HG03159 (cell line): Measurements from ENCODE around the gene SUV39H2.
"Not testable (repeated sequence)": the region's sequence is repeated elsewhere in the genome, so short reads cannot be mapped to it uniquely, and the experiment has no call there.

Experiments
- ATAC-seq: cut with Tn5 transposase; IDR thresholded peaks from one replicate; pipeline ENCODE4 v1.9.1; 2021; ENCODE audit warnings: mild to moderate bottlenecking, moderate library complexity; ENCODE audit not compliant: unreplicated experiment

SUV39H2 gene

GRCh38 chr10:14873090-14873760, 5.4 kb upstream of the SUV39H2 start:
- ATAC-seq: peak; percentile 57

- no peak for ATAC-seq
Measured at GRCh38 chr10:14875941-14876340, 2.7 kb upstream of the SUV39H2 start.

GRCh38 chr10:14876764-14877163, 1.9 kb upstream of the SUV39H2 start:
- no peak for ATAC-seq

- ATAC-seq: peak; percentile 26
Measured at GRCh38 chr10:14879124-14879927, 660 bp downstream of the SUV39H2 start.

GRCh38 chr10:14879928-14880193, 1.2 kb downstream of the SUV39H2 start:
- no peak for ATAC-seq

- no peak for ATAC-seq
Measured at GRCh38 chr10:14880229-14880628, 1.6 kb downstream of the SUV39H2 start.

GRCh38 chr10:14884082-14884481, 5.4 kb downstream of the SUV39H2 start:
- ATAC-seq: no peak

- no peak for ATAC-seq
Measured at GRCh38 chr10:14889318-14889717, 10.7 kb downstream of the SUV39H2 start.

- no peak for ATAC-seq
Measured at GRCh38 chr10:14891151-14891550, 12.5 kb downstream of the SUV39H2 start.

GRCh38 chr10:14904316-14904732, 25.7 kb downstream of the SUV39H2 start:
- ATAC-seq: peak; percentile 48

GRCh38 chr10:14904864-14905263, 26.2 kb downstream of the SUV39H2 start:
- no peak for ATAC-seq

GRCh38 chr10:14905890-14906289, 27.2 kb downstream of the SUV39H2 start:
- ATAC-seq: no peak

- ATAC-seq: no peak
Measured at GRCh38 chr10:14906765-14907164, 28.1 kb downstream of the SUV39H2 start.

GRCh38 chr10:14907591-14907990, 28.9 kb downstream of the SUV39H2 start:
- ATAC-seq: not testable (repeated sequence)

GRCh38 chr10:14909101-14909500, 30.4 kb downstream of the SUV39H2 start:
- no peak for ATAC-seq

- no peak for ATAC-seq
Measured at GRCh38 chr10:14910953-14911352, 32.3 kb downstream of the SUV39H2 start.

- ATAC-seq: no peak
Measured at GRCh38 chr10:14911801-14912200, 33.1 kb downstream of the SUV39H2 start.

GRCh38 chr10:14916600-14916999, 37.9 kb downstream of the SUV39H2 start:
- no peak for ATAC-seq

- ATAC-seq: no peak
Measured at GRCh38 chr10:14917827-14918226, 39.2 kb downstream of the SUV39H2 start.

GRCh38 chr10:14918964-14919363, 40.3 kb downstream of the SUV39H2 start:
- ATAC-seq: no peak

GRCh38 chr10:14924013-14924412, 45.3 kb downstream of the SUV39H2 start:
- no peak for ATAC-seq

GRCh38 chr10:14925268-14925667, 46.6 kb downstream of the SUV39H2 start:
- ATAC-seq: no peak

- peak; percentile 11 for ATAC-seq
Measured at GRCh38 chr10:14926061-14926470, 47.4 kb downstream of the SUV39H2 start.
